ENCODE measurements around the gene CSN2.
A peak's percentile ranks its signal among the peaks of the same experiment; 100 is the strongest.

The CSN2 gene

DNA sequence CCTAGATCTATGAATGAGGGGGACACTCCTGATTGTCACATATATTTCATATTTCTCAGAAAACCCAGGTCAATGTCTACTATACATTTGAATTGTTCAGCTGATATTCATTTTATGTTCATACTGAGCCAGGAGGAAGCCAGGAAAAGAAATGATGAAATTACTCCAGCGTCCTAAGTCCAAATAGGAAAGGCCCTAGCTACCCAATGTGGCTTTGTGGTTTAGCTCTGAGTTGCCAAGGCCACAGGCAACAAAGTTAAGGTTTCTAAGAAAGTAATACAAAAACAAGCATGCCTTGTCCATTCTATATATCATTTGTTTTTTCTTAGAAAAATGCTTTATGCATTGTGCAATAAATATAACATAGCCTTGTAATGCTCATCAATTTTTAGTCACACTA is 4.5 kb upstream of the CSN2 start:
- Histone ChIP-seq H3K79me1 (ENCODE audit: low read length) (no peaks in the 10 kb centered on the region), H2BK15ac (replicated peaks; ENCODE audit: low read depth) (no peak overlapping the region), H4K8ac (ENCODE audit: low read depth, low read length) (no peak overlapping the region), H3K4me2 (ENCODE audit: low read length) (no peak overlapping the region), H3K4me1 (ENCODE audit: control insufficient read depth, low read depth, low read length) (no peaks in the 10 kb centered on the region), H3K23ac (ENCODE audit: low read length) (no peak overlapping the region), H3K27me3 (ENCODE audit: insufficient read depth, low read length, poor library complexity) (no peaks in the 10 kb centered on the region), H2AK5ac (ENCODE audit: low read length) (no peak overlapping the region), H3K4me3 (ENCODE audit: low read length) (no peak overlapping the region), H2BK120ac (ENCODE audit: low read depth, low read length) (no peak overlapping the region), H3K27ac (ENCODE audit: low read depth, low read length) (no peak overlapping the region), H3K18ac (ENCODE audit: low read length) (no peak overlapping the region), H2BK5ac (ENCODE audit: low read length) (no peak overlapping the region), H3K56ac (ENCODE audit: low read length) (no peak overlapping the region), H3K9ac (ENCODE audit: low read length) (no peak overlapping the region), H4K5ac (ENCODE audit: low read length) (no peak overlapping the region), H3K36me3 (ENCODE audit: control insufficient read depth, insufficient read depth, low read length) (no peaks in the 10 kb centered on the region), H3K79me2 (ENCODE audit: control insufficient read depth, insufficient read depth, low read length) (no peaks in the 10 kb centered on the region), H3K4ac (ENCODE audit: low read depth, low read length) (no peak overlapping the region)
- DNase-seq = no peak
- WGBS (ENCODE audit: extremely low coverage, insufficient coverage, low lambda C conversion rate) = no CpG with 5 or more reads among the region's 1 CpG

DNA sequence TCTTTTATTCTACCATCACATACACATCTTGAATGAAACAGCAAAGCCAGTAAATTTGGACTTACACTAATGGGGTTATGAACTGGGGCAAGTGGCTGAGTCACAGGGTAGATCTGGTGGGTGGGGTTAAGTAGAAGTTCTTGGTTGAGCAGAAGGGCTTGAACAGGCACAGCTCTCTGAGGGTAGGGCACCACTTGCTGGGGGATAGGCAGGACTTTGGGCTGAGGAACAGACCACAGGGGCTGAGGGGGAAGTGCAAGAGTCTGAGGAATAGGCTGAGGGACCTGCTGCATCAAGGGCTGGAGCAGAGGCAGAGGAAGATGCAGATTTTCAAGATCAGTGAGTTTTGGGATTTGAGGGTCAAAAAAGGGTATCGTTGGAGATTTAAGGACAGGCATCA is 8.3 kb downstream of the CSN2 start:
- H3K9ac ChIP-seq (ENCODE audit: low read length) = no peak overlapping the region
- no peak overlapping the region for H3K23ac ChIP-seq (ENCODE audit: low read length)
- no peak overlapping the region for H3K4ac ChIP-seq (ENCODE audit: low read depth, low read length)
- H4K8ac ChIP-seq (ENCODE audit: low read depth, low read length) = no peak overlapping the region
- no CpG with 5 or more reads among the region's 1 CpG for WGBS (ENCODE audit: extremely low coverage, insufficient coverage, low lambda C conversion rate)
- no peak overlapping the region for H2AK5ac ChIP-seq (ENCODE audit: low read length)
- H3K27ac ChIP-seq (ENCODE audit: low read depth, low read length) = no peak overlapping the region
- DNase-seq = peak; percentile 7
- no peaks in the 10 kb centered on the region for H3K4me1 ChIP-seq (ENCODE audit: control insufficient read depth, low read depth, low read length)
- no peak overlapping the region for H2BK15ac ChIP-seq (replicated peaks; ENCODE audit: low read depth)
- H3K4me3 ChIP-seq (ENCODE audit: low read length) = no peak overlapping the region
- no peaks in the 10 kb centered on the region for H3K79me1 ChIP-seq (ENCODE audit: low read length)
- H3K4me2 ChIP-seq (ENCODE audit: low read length) = no peak overlapping the region
- no peak overlapping the region for H4K5ac ChIP-seq (ENCODE audit: low read length)
- H3K18ac ChIP-seq (ENCODE audit: low read length) = no peak overlapping the region
- H3K79me2 ChIP-seq (ENCODE audit: control insufficient read depth, insufficient read depth, low read length) = no peaks in the 10 kb centered on the region
- no peak overlapping the region for H2BK5ac ChIP-seq (ENCODE audit: low read length)
- no peak overlapping the region for H2BK120ac ChIP-seq (ENCODE audit: low read depth, low read length)
- no peaks in the 10 kb centered on the region for H3K36me3 ChIP-seq (ENCODE audit: control insufficient read depth, insufficient read depth, low read length)
- no peaks in the 10 kb centered on the region for H3K27me3 ChIP-seq (ENCODE audit: insufficient read depth, low read length, poor library complexity)
- no peak overlapping the region for H3K56ac ChIP-seq (ENCODE audit: low read length)

DNA sequence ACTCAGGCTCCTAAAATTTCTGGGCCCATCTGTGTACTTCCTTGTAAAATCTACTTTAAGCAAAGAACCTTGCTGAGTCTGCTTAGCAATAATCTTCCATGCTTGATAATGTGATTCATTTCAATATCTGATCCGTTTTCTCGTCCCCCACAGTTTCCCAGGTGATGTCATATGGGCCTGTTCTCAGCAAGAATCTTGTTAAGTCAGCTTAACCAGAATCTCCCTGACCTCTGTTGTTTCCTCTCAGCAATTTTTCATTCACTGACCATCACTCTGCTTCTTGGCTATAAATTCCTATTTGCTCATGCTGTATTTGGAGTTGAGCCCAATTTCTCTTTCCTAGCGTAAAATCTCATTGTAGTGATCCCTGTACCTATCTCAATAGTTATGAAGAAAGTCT is 13.9 kb downstream of the CSN2 start:
- Histone ChIP-seq H3K4me3 (ENCODE audit: low read length) (no peak overlapping the region), H3K18ac (ENCODE audit: low read length) (no peak overlapping the region), H3K9ac (ENCODE audit: low read length) (no peak overlapping the region), H2BK120ac (ENCODE audit: low read depth, low read length) (no peak overlapping the region), H2BK5ac (ENCODE audit: low read length) (no peak overlapping the region), H2AK5ac (ENCODE audit: low read length) (no peak overlapping the region), H4K5ac (ENCODE audit: low read length) (no peak overlapping the region), H3K4ac (ENCODE audit: low read depth, low read length) (no peak overlapping the region), H3K27ac (ENCODE audit: low read depth, low read length) (no peak overlapping the region), H3K56ac (ENCODE audit: low read length) (no peak overlapping the region), H2BK15ac (replicated peaks; ENCODE audit: low read depth) (no peak overlapping the region), H3K36me3 (ENCODE audit: control insufficient read depth, insufficient read depth, low read length) (no peaks in the 10 kb centered on the region), H3K27me3 (ENCODE audit: insufficient read depth, low read length, poor library complexity) (no peaks in the 10 kb centered on the region), H3K79me1 (ENCODE audit: low read length) (no peaks in the 10 kb centered on the region), H3K4me2 (ENCODE audit: low read length) (no peak overlapping the region), H3K4me1 (ENCODE audit: control insufficient read depth, low read depth, low read length) (no peaks in the 10 kb centered on the region), H3K79me2 (ENCODE audit: control insufficient read depth, insufficient read depth, low read length) (no peaks in the 10 kb centered on the region), H3K23ac (ENCODE audit: low read length) (no peak overlapping the region), H4K8ac (ENCODE audit: low read depth, low read length) (no peak overlapping the region)
- no CpG with 5 or more reads among the region's 3 CpGs for WGBS (ENCODE audit: extremely low coverage, insufficient coverage, low lambda C conversion rate)
- DNase-seq = no peak

GRCh38 chr4:69936566-69936965 is 29.0 kb downstream of the CSN2 start:
- Histone ChIP-seq H3K4me3 (ENCODE audit: low read length) (no peak overlapping the region), H3K79me1 (ENCODE audit: low read length) (no peaks in the 10 kb centered on the region), H2BK15ac (replicated peaks; ENCODE audit: low read depth) (no peak overlapping the region), H3K4me2 (ENCODE audit: low read length) (no peak overlapping the region), H3K27me3 (ENCODE audit: insufficient read depth, low read length, poor library complexity) (no peaks in the 10 kb centered on the region), H3K9ac (ENCODE audit: low read length) (no peak overlapping the region), H3K27ac (ENCODE audit: low read depth, low read length) (no peak overlapping the region), H3K18ac (ENCODE audit: low read length) (no peak overlapping the region), H4K8ac (ENCODE audit: low read depth, low read length) (no peak overlapping the region), H3K56ac (ENCODE audit: low read length) (no peak overlapping the region), H2BK5ac (ENCODE audit: low read length) (no peak overlapping the region), H3K4me1 (ENCODE audit: control insufficient read depth, low read depth, low read length) (no peaks in the 10 kb centered on the region), H3K23ac (ENCODE audit: low read length) (no peak overlapping the region), H3K36me3 (ENCODE audit: control insufficient read depth, insufficient read depth, low read length) (no peaks in the 10 kb centered on the region), H2AK5ac (ENCODE audit: low read length) (no peak overlapping the region), H2BK120ac (ENCODE audit: low read depth, low read length) (no peak overlapping the region), H3K4ac (ENCODE audit: low read depth, low read length) (no peak overlapping the region), H4K5ac (ENCODE audit: low read length) (no peak overlapping the region), H3K79me2 (ENCODE audit: control insufficient read depth, insufficient read depth, low read length) (no peaks in the 10 kb centered on the region)
- no peak for DNase-seq

DNA sequence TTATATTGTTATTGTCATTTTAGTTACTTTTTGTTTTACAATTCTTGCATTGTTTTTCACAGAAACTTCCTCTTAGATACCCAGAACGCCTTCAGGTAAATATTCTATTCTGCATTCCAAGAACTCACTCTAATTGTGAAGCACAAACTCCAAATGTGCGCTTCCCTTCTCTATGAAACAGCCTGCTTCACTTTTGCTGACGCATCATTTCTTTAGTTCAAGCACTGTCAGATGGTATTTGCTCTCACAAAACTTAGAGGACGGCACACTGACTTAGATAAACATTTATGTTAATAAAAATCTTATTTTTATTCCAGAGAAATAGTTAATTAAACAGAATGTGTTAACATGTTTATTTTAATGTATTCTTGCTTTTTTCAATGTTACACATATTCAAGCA is 31.4 kb downstream of the CSN2 start:
- no peak overlapping the region for H3K4me3 ChIP-seq (ENCODE audit: low read length)
- no CpG with 5 or more reads among the region's 4 CpGs for WGBS (ENCODE audit: extremely low coverage, insufficient coverage, low lambda C conversion rate)
- no peak overlapping the region for H3K4me2 ChIP-seq (ENCODE audit: low read length)
- H3K27ac ChIP-seq (ENCODE audit: low read depth, low read length) = no peak overlapping the region
- no peak overlapping the region for H3K56ac ChIP-seq (ENCODE audit: low read length)
- H2BK15ac ChIP-seq (replicated peaks; ENCODE audit: low read depth) = no peak overlapping the region
- H3K9ac ChIP-seq (ENCODE audit: low read length) = no peak overlapping the region
- no peak for DNase-seq
- H3K4ac ChIP-seq (ENCODE audit: low read depth, low read length) = no peak overlapping the region
- no peak overlapping the region for H2BK5ac ChIP-seq (ENCODE audit: low read length)
- no peak overlapping the region for H4K8ac ChIP-seq (ENCODE audit: low read depth, low read length)
- H3K36me3 ChIP-seq (ENCODE audit: control insufficient read depth, insufficient read depth, low read length) = no peaks in the 10 kb centered on the region
- H4K5ac ChIP-seq (ENCODE audit: low read length) = no peak overlapping the region
- H2BK120ac ChIP-seq (ENCODE audit: low read depth, low read length) = no peak overlapping the region
- H3K27me3 ChIP-seq (ENCODE audit: insufficient read depth, low read length, poor library complexity) = no peaks in the 10 kb centered on the region
- no peak overlapping the region for H3K23ac ChIP-seq (ENCODE audit: low read length)
- H3K4me1 ChIP-seq (ENCODE audit: control insufficient read depth, low read depth, low read length) = no peaks in the 10 kb centered on the region
- no peak overlapping the region for H3K18ac ChIP-seq (ENCODE audit: low read length)
- H3K79me1 ChIP-seq (ENCODE audit: low read length) = no peaks in the 10 kb centered on the region
- H3K79me2 ChIP-seq (ENCODE audit: control insufficient read depth, insufficient read depth, low read length) = no peaks in the 10 kb centered on the region
- H2AK5ac ChIP-seq (ENCODE audit: low read length) = no peak overlapping the region

DNA sequence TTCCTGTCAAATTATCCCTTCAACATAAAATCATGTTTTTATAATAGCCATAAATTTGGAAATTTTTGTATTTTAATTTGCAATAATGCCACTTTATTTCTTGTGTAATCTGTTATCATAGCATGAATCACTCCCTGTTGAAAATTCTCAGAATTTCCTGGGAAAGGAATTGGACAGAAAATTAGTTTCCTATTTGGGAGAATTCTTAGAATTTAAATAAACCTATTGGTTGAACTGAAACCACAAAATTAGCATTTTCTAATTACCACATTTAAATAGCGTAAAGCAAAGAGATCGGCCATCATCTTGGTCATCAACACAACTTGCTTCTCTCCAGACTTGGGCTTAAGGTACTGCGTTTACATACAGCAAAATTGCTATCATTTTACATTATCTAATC is 34.8 kb downstream of the CSN2 start, which contains the start of gene CSN1S1:
CSN1S1 (plus strand) TSS at position 301 of the 400 bp plus-strand sequence. CDS start 1,488 bp downstream, outside the sequence.
- Histone ChIP-seq H4K5ac (ENCODE audit: low read length) (no peak within 1 kb of the TSS), H3K4me3 (ENCODE audit: low read length) (no peak within 1 kb of the TSS), H4K8ac (ENCODE audit: low read depth, low read length) (no peak within 1 kb of the TSS), H3K79me2 (ENCODE audit: control insufficient read depth, insufficient read depth, low read length) (no peaks in the 10 kb centered on the region), H3K27ac (ENCODE audit: low read depth, low read length) (no peak within 1 kb of the TSS), H3K56ac (ENCODE audit: low read length) (no peak within 1 kb of the TSS), H3K4me2 (ENCODE audit: low read length) (no peak within 1 kb of the TSS), H3K4ac (ENCODE audit: low read depth, low read length) (no peak within 1 kb of the TSS), H3K79me1 (ENCODE audit: low read length) (no peaks in the 10 kb centered on the region), H3K27me3 (ENCODE audit: insufficient read depth, low read length, poor library complexity) (no peaks in the 10 kb centered on the region), H2BK15ac (replicated peaks; ENCODE audit: low read depth) (no peak within 1 kb of the TSS), H2BK120ac (ENCODE audit: low read depth, low read length) (no peak within 1 kb of the TSS), H3K18ac (ENCODE audit: low read length) (no peak within 1 kb of the TSS), H3K4me1 (ENCODE audit: control insufficient read depth, low read depth, low read length) (no peaks in the 10 kb centered on the region), H2AK5ac (ENCODE audit: low read length) (no peak within 1 kb of the TSS), H3K36me3 (ENCODE audit: control insufficient read depth, insufficient read depth, low read length) (no peaks in the 10 kb centered on the region), H3K9ac (ENCODE audit: low read length) (no peak within 1 kb of the TSS), H2BK5ac (ENCODE audit: low read length) (no peak within 1 kb of the TSS), H3K23ac (ENCODE audit: low read length) (no peak within 1 kb of the TSS)
- DNase-seq = no peak
- WGBS (ENCODE audit: extremely low coverage, insufficient coverage, low lambda C conversion rate) = no CpG with 5 or more reads among the region's 3 CpGs

Measured in mesendoderm (in vitro differentiated cells).